LNCAP (cell line): ENCODE results near the gene GABRB2.

Source experiments
- CTCF ChIP-seq: fragments of 450-650 bp; IDR thresholded peaks from 2 replicates; pipeline ENCODE4 v1.5.1; 2017; ENCODE audit warnings: mild to moderate bottlenecking

Gene GABRB2

DNA sequence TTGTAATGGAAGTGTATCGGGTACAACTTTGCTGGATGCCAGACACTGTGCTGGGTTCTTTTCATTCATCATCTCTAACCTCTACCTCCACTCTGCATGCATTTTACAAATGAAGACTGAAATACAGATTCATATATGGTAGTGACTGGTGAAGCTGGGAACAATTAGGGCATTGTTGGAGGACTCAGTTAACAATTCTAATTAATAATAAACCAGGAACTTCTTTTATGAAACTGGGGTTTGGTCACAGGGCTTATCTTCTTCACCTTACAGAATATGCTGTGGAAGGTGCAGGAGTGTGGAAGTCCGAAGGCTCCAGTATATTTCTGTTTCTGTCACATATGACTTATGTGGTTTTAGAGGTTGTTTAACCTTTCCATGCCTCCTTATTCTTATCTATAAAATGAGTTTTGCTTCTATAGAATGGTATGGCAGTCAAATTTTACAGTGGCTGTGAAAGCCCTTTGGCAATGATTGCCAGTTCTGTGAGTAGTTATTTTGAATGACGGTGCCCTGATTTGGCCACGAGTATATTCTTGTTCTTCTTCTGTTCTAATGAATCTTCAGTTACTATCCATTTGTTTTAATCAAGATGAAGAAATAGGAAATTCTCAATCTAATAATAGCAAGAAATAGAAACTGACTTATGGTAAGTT, 284.7 kb downstream of the GABRB2 start:
- TF ChIP-seq CTCF, result no peak

- TF ChIP-seq CTCF, result no peak
Measured at GRCh38 chr5:161258438-161258837, 288.1 kb downstream of the GABRB2 start.

- TF ChIP-seq CTCF, result no peak
Measured at GRCh38 chr5:161256957-161257356, 289.6 kb downstream of the GABRB2 start.

GRCh38 chr5:161246749-161247148, 299.8 kb downstream of the GABRB2 start:
- TF ChIP-seq CTCF, result no peak
